Loucy (cell line): ENCODE data around the gene TRAPPC14.

Source experiments
- H2AFZ ChIP-seq: fragments of 200-600 bp; sonication (generic); 2 replicates; pipeline ENCODE4 v1.6.0; 2016; ENCODE audit warnings: antibody characterized with exemption, mild to moderate bottlenecking, low read length, moderate library complexity
- H3F3A ChIP-seq: fragments of 200-600 bp; 2 replicates; pipeline ENCODE4 v1.6.0; 2016; ENCODE audit warnings: antibody characterized with exemption, low read depth, mild to moderate bottlenecking
- H3K27me3 ChIP-seq: fragments of 200-600 bp; sonication (generic); 2 replicates; pipeline ENCODE4 v1.6.1; 2014; ENCODE audit warnings: low read length, mild to moderate bottlenecking; ENCODE audit not compliant: insufficient read depth, poor library complexity, severe bottlenecking
- H3K36me3 ChIP-seq: fragments of 200-600 bp; sonication (generic); 2 replicates; pipeline ENCODE4 v1.6.1; 2016; ENCODE audit warnings: low read length; ENCODE audit not compliant: insufficient read depth
- H3K4me1 ChIP-seq: fragments of 200-600 bp; sonication (generic); 2 replicates; pipeline ENCODE4 v1.5.1; 2014; ENCODE audit warnings: low read length, mild to moderate bottlenecking; ENCODE audit not compliant: insufficient read depth, poor library complexity, severe bottlenecking
- H3K4me2 ChIP-seq: fragments of 200-600 bp; sonication (generic); 2 replicates; pipeline ENCODE4 v1.6.0; 2014; ENCODE audit warnings: antibody characterized with exemption, low read length, low read depth, mild to moderate bottlenecking; ENCODE audit not compliant: poor library complexity, severe bottlenecking
- H3K4me3 ChIP-seq: fragments of 200-600 bp; sonication (generic); 2 replicates; pipeline ENCODE4 v1.5.1; 2014; ENCODE audit warnings: low read length, mild to moderate bottlenecking, mixed read lengths; ENCODE audit not compliant: poor library complexity, severe bottlenecking
- H3K79me2 ChIP-seq: fragments of 200-600 bp; sonication (generic); 2 replicates; pipeline ENCODE4 v1.6.1; 2014; ENCODE audit warnings: low read length; ENCODE audit not compliant: insufficient read depth
- H3K9ac ChIP-seq: fragments of 200-600 bp; sonication (generic); 2 replicates; pipeline ENCODE4 v1.6.0; 2014; ENCODE audit warnings: mild to moderate bottlenecking, low read depth, low read length, moderate library complexity; ENCODE audit not compliant: poor library complexity, severe bottlenecking
- H3K9me2 ChIP-seq: fragments of 200-600 bp; sonication (generic); replicated peaks from 2 replicates; pipeline ENCODE4 v1.6.1; 2016; ENCODE audit warnings: low read depth, low read length, mixed read lengths
- H3K9me3 ChIP-seq: fragments of 200-600 bp; sonication (generic); 2 replicates; pipeline ENCODE4 v1.6.1; 2014; ENCODE audit warnings: mild to moderate bottlenecking, antibody characterized with exemption, low read length, low read depth; ENCODE audit not compliant: insufficient read depth
- H4K20me1 ChIP-seq: fragments of 200-600 bp; sonication (generic); 2 replicates; pipeline ENCODE4 v1.6.0; 2014; ENCODE audit warnings: antibody characterized with exemption, low read length, mild to moderate bottlenecking; ENCODE audit not compliant: insufficient read depth, poor library complexity, severe bottlenecking
- EZH2phosphoT487 ChIP-seq: fragments of 200-600 bp; IDR thresholded peaks from 2 replicates; pipeline ENCODE4 v1.6.1; 2018; ENCODE audit warnings: antibody characterized with exemption, mild to moderate bottlenecking, moderate library complexity, borderline replicate concordance
- TF ChIP-seq, protein P1 (sequence below): fragments of 200-600 bp; sonication (generic); conservative IDR thresholded peaks from 2 replicates; pipeline ENCODE4 v1.5.1; 2014; ENCODE audit warnings: mild to moderate bottlenecking, antibody characterized with exemption, low read length

Gene TRAPPC14

DNA sequence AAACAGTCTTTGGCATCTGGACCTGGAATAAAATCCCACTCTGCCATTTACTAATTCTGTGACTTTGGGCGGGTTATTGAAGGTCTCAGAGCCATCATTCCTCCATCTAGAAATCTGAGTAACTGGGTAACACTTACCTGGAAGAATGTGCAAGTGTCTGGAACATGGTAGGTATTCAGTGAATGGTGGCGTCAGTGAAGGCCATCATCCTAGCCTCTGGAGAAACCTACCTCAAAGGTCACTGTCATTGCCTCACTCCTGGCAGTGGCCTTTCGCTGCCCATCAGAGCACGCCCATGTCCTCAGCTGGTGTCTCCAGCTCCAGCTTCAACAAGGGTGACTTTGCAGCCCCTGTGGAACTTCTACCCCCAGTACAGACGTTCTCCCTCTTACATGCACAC lies 5.3 kb upstream of the TRAPPC14 start:
- no peaks in the 10 kb centered on the region for H3F3A ChIP-seq
- no peaks in the 10 kb centered on the region for H3K36me3 ChIP-seq
- H3K79me2 ChIP-seq: peaks cover 4% of the 10 kb centered on the region
- H3K9me2 ChIP-seq: no peaks in the 10 kb centered on the region
- no peak overlapping the region for H3K9ac ChIP-seq
- no peaks in the 10 kb centered on the region for H3K27me3 ChIP-seq
- H3K4me1 ChIP-seq: peaks cover 9% of the 10 kb centered on the region
- no peak overlapping the region for H3K4me2 ChIP-seq
- no peaks in the 10 kb centered on the region for H3K9me3 ChIP-seq
- H4K20me1 ChIP-seq: no peaks in the 10 kb centered on the region
- no peak overlapping the region for H2AFZ ChIP-seq
- TF ChIP-seq EZH2phosphoT487: no peak
- TF ChIP-seq, protein P1, sequence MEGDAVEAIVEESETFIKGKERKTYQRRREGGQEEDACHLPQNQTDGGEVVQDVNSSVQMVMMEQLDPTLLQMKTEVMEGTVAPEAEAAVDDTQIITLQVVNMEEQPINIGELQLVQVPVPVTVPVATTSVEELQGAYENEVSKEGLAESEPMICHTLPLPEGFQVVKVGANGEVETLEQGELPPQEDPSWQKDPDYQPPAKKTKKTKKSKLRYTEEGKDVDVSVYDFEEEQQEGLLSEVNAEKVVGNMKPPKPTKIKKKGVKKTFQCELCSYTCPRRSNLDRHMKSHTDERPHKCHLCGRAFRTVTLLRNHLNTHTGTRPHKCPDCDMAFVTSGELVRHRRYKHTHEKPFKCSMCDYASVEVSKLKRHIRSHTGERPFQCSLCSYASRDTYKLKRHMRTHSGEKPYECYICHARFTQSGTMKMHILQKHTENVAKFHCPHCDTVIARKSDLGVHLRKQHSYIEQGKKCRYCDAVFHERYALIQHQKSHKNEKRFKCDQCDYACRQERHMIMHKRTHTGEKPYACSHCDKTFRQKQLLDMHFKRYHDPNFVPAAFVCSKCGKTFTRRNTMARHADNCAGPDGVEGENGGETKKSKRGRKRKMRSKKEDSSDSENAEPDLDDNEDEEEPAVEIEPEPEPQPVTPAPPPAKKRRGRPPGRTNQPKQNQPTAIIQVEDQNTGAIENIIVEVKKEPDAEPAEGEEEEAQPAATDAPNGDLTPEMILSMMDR: no peak
- no peak overlapping the region for H3K4me3 ChIP-seq

DNA sequence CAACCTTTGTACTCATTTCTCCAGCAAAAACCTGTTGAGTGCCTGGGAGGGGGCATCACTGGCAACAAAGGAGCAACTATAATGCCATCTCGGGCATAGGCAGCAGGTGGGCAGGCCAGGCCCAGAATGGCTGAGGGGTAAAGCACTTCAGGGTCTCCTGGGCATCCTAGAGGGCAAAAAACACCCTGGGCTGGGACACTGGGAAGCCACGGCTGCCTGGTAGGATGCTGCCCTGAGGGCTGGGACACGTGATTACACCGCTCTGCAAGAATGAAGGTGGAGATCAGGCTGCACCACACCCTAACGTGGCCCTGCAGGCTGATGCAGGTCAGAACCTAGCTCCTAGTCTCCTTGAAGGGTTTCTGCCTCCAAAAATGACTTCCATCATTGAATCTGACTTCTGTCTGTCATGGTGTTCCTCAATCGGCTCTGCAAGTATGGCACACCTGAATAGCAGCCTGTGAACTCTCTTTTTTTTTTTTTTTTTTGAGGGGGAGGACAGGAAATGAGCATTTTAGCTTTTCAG lies 4.5 kb upstream of the TRAPPC14 start:
- peaks cover 4% of the 10 kb centered on the region for H4K20me1 ChIP-seq
- no peaks in the 10 kb centered on the region for H3K9me2 ChIP-seq
- no peak overlapping the region for H3K4me2 ChIP-seq
- TF ChIP-seq EZH2phosphoT487: no peak
- TF ChIP-seq, protein P1: no peak
- no peak overlapping the region for H3K9ac ChIP-seq
- H3K9me3 ChIP-seq: no peaks in the 10 kb centered on the region
- peaks cover 8% of the 10 kb centered on the region for H3K4me1 ChIP-seq
- H3K4me3 ChIP-seq: no peak overlapping the region
- H3F3A ChIP-seq: no peaks in the 10 kb centered on the region
- H3K36me3 ChIP-seq: no peaks in the 10 kb centered on the region
- H3K27me3 ChIP-seq: no peaks in the 10 kb centered on the region
- no peak overlapping the region for H2AFZ ChIP-seq
- peaks cover 10% of the 10 kb centered on the region for H3K79me2 ChIP-seq

DNA sequence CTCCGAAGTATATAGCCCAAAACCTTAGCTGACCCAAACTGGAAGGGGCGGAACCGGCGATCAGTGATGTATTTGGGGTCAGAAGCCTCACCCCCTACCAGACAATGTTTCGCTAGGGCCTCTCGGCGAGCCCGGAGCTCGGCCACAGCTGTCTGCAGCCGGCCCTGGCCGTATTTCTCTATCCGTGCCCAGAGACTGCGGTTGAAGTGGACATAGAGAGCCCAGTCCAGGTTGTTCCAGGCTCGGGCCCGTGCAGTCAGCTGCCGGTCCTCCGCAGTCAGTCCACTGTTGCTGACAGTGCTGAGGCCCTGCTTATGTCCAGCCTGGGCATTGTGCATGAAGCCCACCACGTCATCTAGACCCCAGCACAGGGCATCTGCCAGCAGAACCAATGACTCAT lies 1.5 kb upstream of the TRAPPC14 start:
- H3K4me2 ChIP-seq: no peak overlapping the region
- H3K36me3 ChIP-seq: peaks cover 2% of the 10 kb centered on the region; the same call in 1 of the 2 replicates
- H3K9me3 ChIP-seq: no peaks in the 10 kb centered on the region
- no peaks in the 10 kb centered on the region for H3K9me2 ChIP-seq
- H2AFZ ChIP-seq: no peak overlapping the region
- H3K27me3 ChIP-seq: no peaks in the 10 kb centered on the region
- H3K9ac ChIP-seq: no peak overlapping the region
- peaks cover 24% of the 10 kb centered on the region for H3K79me2 ChIP-seq
- TF ChIP-seq EZH2phosphoT487: no peak
- TF ChIP-seq, protein P1: no peak
- peaks cover 19% of the 10 kb centered on the region for H3K4me1 ChIP-seq
- no peak overlapping the region for H3K4me3 ChIP-seq
- no peaks in the 10 kb centered on the region for H3F3A ChIP-seq
- peaks cover 12% of the 10 kb centered on the region for H4K20me1 ChIP-seq
